ENCODE data around the gene OTOGL.

Gene OTOGL

GRCh38 chr12:80282761-80283160 lies 183.4 kb downstream of the OTOGL start:
- TF ChIP-seq, protein P1, sequence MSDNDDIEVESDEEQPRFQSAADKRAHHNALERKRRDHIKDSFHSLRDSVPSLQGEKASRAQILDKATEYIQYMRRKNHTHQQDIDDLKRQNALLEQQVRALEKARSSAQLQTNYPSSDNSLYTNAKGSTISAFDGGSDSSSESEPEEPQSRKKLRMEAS (IDR thresholded peaks at IDR 0.05; ENCODE audit: low read depth, low read length): no peak
- TF ChIP-seq POLR2A (IDR thresholded peaks at IDR 0.05; ENCODE audit: extremely low read depth, insufficient read length): no peak
- no peak for TF ChIP-seq CTCF (IDR thresholded peaks at IDR 0.05; ENCODE audit: low read depth, low read length)
- no peak for TF ChIP-seq MYC (IDR thresholded peaks at IDR 0.05; ENCODE audit: low read depth, low read length)
- DNase-seq (ENCODE audit: low read depth): no peak
- no peak overlapping the region for H3K4me3 ChIP-seq (ENCODE audit: low read depth, low read length)

DNA sequence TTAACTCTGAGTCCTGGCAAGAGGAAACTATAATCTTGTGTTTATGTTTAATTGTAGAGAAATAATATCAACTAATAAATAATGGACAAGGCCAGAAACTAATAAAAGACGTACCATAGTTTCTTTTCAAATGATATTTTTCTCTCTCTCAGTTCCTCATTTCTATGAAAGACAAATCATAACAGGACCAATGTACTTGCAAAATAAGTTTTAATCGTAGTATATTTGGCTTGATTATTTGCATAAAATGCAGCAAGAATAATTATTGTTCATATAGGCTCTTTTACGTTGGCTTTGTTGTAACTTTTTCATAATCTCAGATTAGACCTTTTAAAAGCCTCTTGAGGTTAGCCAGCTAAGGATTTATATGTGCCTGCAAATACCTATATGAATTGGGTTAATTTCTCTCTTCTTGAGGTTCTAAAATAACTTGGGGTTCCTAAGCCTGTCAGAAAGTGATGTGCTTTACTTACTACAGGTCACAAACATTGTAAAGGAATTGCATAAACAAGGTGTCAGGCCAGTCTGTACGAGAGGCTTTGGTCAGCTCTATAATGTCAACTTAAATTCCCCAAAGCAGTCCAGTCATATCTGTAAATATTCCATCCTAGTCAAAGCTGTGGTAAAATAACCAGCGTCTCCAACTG lies 191.9 kb downstream of the OTOGL start:
- DNase-seq (ENCODE audit: low read depth): no peak
- H3K4me3 ChIP-seq (ENCODE audit: low read depth, low read length): no peak overlapping the region
- TF ChIP-seq MYC (IDR thresholded peaks at IDR 0.05; ENCODE audit: low read depth, low read length) (no peak), POLR2A (IDR thresholded peaks at IDR 0.05; ENCODE audit: extremely low read depth, insufficient read length) (no peak), CTCF (IDR thresholded peaks at IDR 0.05; ENCODE audit: low read depth, low read length) (no peak)
- TF ChIP-seq, protein P1 (IDR thresholded peaks at IDR 0.05; ENCODE audit: low read depth, low read length): no peak

- TF ChIP-seq, protein P1 (IDR thresholded peaks at IDR 0.05; ENCODE audit: low read depth, low read length): no peak
- TF ChIP-seq POLR2A (IDR thresholded peaks at IDR 0.05; ENCODE audit: extremely low read depth, insufficient read length) (no peak), MYC (IDR thresholded peaks at IDR 0.05; ENCODE audit: low read depth, low read length) (no peak), CTCF (IDR thresholded peaks at IDR 0.05; ENCODE audit: low read depth, low read length) (no peak)
- no peak overlapping the region for H3K4me3 ChIP-seq (ENCODE audit: low read depth, low read length)
- DNase-seq (ENCODE audit: low read depth): no peak
These were observed 194.0 kb downstream of the OTOGL start for GRCh38 chr12:80293347-80293746.

GRCh38 chr12:80293759-80294158 lies 194.4 kb downstream of the OTOGL start:
- DNase-seq (ENCODE audit: low read depth): no peak
- H3K4me3 ChIP-seq (ENCODE audit: low read depth, low read length): no peak overlapping the region

DNA sequence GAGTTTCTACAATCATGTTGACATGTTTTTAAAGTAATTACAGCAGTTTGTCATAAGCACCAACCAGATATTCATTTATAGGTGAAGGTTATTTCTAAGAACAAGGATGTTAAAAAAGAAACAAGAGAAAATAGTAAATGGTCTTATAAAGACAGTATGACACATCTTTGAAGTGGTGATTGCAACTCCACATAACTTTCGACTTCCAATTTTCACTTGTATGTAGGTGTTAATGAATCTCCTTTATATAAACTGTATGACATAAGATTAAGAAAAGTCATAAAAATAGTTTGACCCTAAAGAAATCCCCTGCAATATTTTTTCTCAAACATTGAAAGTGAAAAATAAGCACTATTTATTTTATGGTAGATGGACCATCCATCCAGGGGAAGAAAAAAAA lies 199.9 kb downstream of the OTOGL start:
- TF ChIP-seq POLR2A (IDR thresholded peaks at IDR 0.05; ENCODE audit: extremely low read depth, insufficient read length) (no peak), MYC (IDR thresholded peaks at IDR 0.05; ENCODE audit: low read depth, low read length) (no peak), CTCF (IDR thresholded peaks at IDR 0.05; ENCODE audit: low read depth, low read length) (no peak)
- TF ChIP-seq, protein P1 (IDR thresholded peaks at IDR 0.05; ENCODE audit: low read depth, low read length): no peak

More at GRCh38 chr12:80293759-80294158, 194.4 kb downstream of the OTOGL start:
- TF ChIP-seq MYC (IDR thresholded peaks at IDR 0.05; ENCODE audit: low read depth, low read length): no peak
- TF ChIP-seq, protein P1 (IDR thresholded peaks at IDR 0.05; ENCODE audit: low read depth, low read length): no peak
- no peak for TF ChIP-seq CTCF (IDR thresholded peaks at IDR 0.05; ENCODE audit: low read depth, low read length)
- no peak for TF ChIP-seq POLR2A (IDR thresholded peaks at IDR 0.05; ENCODE audit: extremely low read depth, insufficient read length)

More for the DNA sequence above, 199.9 kb downstream of the OTOGL start:
- DNase-seq (ENCODE audit: low read depth): no peak
- H3K4me3 ChIP-seq (ENCODE audit: low read depth, low read length): no peak overlapping the region
